ENCODE data around the gene NETO2.
"Not testable (repeated sequence)": the region's sequence is repeated elsewhere in the genome, so short reads cannot be mapped to it uniquely, and the experiment has no call there.

NETO2 gene, protein sequence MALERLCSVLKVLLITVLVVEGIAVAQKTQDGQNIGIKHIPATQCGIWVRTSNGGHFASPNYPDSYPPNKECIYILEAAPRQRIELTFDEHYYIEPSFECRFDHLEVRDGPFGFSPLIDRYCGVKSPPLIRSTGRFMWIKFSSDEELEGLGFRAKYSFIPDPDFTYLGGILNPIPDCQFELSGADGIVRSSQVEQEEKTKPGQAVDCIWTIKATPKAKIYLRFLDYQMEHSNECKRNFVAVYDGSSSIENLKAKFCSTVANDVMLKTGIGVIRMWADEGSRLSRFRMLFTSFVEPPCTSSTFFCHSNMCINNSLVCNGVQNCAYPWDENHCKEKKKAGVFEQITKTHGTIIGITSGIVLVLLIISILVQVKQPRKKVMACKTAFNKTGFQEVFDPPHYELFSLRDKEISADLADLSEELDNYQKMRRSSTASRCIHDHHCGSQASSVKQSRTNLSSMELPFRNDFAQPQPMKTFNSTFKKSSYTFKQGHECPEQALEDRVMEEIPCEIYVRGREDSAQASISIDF

DNA sequence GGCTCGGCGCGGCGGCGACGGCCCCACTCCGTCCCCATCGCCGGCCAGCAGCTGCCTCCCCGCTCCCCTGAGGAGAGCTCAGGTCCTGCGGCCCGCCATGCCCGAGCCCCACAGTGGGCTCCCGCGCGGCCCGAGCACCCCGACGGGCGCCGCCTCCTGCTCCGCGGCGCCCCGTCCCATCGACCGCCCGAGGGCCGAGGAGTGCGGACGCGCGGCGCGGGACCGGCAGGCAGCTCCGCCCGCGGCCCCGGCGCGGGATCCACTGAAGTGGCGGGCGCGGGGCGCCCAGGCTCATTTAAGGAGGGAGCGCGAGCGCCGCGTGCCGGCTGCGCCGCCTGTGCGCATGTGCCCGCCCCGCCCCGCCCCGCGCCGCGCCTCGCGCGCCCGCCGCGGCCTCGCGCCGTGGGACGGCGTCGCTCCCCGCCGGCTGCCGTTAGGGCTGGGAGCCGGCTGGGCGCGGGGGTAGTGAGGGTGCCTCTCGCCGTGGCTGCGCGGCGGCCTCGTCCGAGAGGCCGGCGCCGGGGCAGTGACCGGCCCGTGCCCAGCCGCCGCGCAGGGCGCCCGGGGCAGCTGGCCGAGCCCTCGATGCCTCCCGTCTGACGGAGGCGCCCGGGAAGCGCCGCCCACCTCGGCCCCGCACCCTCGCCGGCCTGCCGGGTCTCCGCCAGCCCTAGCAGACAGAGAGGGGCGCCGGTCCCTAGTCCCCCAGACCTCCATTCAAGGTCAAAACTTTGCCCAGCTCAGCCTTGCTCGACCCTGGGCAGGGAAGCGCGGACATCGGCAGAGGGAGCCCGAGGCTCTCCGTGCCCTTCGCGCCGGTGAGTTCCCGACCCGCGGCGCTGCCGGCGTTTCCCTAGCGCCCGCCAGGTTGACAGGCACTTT, at the start of gene NETO2:
TSS of gene NETO2 (minus strand) at position 269 of the 882 bp plus-strand sequence. CDS start 333 bp downstream, outside the sequence.
- DNase-seq (ENCODE audit: low spot score), result peak; percentile 49

DNA sequence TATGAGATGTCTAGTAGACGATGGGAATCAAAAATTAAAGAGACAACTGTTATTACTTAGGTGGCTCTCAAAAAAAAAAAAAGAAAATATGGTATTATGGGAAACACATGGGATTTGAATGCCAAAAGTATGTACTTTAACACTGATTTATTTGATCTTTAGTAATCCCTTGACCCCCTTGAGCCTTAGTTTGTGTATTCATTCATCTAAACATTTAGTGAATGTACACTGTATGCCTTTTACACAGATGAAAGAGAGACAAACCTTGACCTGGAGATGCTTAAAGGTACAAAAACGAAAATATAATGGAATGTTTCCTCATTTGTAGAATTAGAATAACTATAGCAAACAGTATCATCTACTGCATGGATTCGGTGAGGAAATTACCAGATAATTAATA, 38.6 kb upstream of the NETO2 start:
- DNase-seq (ENCODE audit: low spot score), result no peak

DNA sequence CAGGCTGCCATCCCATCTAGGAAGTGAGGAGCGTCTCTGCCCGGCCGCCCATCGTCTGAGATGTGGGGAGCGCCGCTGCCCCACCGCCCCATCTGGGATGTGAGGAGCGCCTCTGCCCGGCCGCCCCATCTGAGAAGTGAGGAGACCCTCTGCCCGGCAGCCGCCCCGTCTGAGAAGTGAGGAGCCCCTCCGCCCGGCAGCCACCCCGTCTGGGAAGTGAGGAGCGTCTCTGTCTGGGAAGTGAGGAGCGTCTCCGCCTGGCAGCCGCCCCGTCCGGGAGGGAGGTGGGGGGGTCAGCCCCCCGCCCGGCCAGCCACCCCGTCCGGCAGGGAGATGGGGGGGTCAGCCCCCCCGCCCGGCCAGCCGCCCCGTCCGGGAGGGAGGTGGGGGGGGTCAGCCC, 37.3 kb upstream of the NETO2 start:
- DNase-seq (ENCODE audit: low spot score), result not testable (repeated sequence)

DNA sequence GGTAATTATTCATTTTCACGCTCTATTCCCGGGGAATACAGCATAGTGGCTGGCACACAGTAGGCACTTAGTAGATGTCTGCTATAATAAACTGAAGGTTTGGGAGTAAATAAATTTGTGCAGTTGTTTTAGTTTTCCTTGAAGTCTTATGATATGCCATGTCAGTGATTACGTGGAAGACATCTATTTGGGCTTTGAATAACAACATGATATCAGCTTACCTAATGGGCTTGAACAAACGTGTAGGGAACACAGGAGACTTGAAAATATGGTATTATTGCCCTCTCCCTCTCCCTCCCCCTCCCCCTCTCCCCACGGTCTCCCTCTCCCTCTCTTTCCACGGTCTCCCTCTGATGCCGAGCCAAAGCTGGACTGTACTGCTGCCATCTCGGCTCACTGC, 36.3 kb upstream of the NETO2 start:
- DNase-seq (ENCODE audit: low spot score), result no peak

DNA sequence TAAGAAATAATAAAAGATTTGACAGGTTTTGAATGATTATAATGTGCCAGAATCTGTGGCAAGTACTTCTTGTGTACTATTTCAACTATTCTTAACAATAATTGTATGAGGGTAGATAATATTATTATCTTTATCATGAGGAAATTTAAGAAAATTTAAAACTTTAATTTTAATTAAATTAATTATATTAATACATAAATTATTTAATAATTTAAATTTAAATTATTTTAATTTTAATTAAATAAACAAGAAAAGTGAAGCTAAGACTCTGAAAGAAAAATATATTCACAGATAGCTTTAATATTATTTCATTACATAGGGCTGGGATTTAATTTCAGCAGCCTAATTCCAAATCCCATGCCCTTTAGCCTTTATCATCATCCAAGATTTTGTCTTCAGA, 31.4 kb upstream of the NETO2 start:
- no peak for DNase-seq (ENCODE audit: low spot score)

DNA sequence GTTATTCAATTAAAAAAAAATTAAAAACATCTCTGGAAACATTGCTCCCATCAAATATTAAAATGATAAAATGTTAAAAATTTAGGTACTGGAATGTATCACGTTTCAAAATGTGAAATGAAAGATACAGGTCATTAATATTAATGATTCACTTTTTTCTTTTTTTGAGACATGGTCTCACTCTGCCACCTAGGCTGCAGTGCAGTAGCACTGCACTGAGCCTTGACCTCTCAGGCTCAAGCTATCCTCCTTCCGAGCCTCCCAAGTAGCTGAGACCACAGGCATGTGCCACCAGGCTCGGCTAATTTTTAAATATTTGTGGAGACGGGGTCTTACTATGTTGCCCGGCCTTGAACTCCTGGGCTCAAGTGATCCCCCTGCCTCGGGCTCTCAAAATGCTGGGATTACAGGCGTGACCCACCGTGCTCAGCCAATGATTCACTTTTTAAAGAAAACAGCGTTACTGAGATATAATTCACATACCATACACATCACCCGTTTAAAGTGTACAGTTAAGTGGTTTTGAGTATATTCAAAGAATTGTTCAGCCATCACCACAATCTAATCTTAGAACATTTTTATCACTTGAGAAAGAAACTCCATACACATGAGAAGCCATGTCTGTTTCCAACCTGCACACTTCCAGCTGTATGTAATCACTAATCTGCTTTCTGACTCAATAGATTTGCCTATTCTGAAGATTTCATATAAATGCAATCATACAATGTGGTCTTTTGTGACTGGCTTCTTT, 19.1 kb upstream of the NETO2 start:
- DNase-seq (ENCODE audit: low spot score), result no peak

DNA sequence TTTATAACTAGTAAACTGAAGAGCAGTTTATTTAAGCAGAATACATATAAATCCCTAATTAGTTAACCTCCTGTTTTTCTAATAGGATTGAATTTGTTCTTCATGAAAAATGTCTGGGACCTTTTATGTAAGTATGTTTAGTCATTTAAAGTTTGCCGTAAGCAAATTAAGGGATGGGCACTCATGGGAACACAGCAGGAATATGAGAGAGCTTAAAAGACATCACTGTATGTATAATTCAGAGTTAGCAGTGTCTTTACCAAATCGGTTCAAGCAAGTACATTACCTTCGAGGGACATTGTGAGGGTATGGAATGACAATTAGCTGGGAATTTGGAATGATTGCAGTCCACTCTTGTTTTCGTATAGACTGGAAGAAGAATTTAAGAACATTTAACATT, 17.7 kb upstream of the NETO2 start:
- no peak for DNase-seq (ENCODE audit: low spot score)

DNA sequence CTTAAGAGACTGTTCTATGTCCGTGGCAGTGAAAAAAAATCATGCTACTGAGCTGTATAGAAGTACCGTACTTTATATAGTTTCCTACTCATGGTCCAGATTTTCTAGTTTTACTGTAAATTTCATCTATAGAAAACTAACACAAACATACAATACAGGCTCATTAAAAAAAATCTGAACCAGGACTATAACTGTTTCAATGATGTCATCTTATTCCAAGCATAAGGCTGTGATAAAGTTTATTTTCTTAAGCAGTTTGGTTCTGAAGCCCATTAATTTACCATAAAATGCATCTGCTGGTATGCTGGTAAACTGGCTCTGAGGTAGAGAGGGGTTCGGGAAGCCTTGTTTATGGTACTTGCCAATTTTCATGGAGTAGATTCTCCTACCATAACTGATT, 16.7 kb upstream of the NETO2 start:
- no peak for DNase-seq (ENCODE audit: low spot score)

DNA sequence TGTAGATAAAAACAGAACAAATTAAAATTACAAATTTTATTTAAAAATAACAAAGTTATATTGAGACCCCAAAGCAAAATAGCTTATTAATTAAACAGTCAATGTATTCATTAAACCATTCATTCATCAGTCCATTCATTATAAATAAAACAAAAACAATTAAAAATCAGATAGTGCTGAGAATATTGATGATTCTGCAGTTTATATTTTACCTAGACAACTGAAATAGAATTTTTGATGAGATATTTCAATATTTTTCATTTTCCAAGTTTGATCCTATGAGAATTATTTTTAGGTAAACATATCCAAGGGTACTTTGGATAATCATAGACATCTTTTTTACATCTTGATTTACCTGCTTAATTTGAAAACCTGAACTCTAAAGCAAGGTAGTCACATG, 15.2 kb upstream of the NETO2 start:
- no peak for DNase-seq (ENCODE audit: low spot score)

DNA sequence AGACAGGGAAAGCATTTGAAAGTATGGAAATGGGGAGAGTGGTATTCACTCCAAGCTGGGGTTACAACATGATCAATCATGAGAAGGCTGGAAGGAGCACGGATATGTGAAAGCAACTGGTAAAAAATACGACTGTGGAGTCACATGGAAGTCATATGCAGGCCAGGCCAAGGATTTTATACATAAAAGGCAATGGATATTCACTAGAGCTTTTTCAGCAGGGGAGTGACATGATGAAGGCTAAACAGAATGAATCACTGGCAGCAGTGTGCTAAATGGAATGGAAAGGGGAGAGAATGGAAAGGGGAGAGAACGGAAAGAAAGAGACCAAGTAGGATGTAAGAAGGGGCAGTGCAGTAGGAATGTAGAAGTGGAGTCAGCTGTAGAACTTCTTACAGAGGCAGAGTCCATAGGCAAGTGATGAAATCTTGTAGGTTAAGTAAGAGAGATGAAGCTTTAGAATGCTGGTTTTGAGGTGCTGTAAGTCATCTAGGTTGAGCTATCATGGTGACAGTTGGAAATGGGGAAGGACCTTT, 13.0 kb upstream of the NETO2 start:
- DNase-seq (ENCODE audit: low spot score), result no peak

DNA sequence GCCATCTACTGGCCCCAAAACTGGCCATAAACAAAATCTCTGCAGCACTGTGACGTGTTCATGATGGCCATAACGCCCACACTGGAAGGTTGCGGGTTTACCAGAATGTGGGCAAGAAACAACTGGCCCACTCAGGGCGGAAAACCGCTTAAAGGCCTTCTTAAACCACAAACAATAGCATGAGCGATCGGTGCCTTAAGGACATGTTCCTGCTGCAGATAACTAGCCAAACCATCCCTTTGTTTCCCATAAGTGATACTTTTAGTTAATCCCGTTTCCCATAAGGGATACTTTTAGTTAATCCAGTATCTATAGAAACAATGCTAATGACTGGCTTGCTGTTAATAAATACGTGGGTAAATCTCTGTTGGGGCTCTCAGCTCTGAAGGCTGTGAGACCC, 8.8 kb upstream of the NETO2 start:
- DNase-seq (ENCODE audit: low spot score), result not testable (repeated sequence)

DNA sequence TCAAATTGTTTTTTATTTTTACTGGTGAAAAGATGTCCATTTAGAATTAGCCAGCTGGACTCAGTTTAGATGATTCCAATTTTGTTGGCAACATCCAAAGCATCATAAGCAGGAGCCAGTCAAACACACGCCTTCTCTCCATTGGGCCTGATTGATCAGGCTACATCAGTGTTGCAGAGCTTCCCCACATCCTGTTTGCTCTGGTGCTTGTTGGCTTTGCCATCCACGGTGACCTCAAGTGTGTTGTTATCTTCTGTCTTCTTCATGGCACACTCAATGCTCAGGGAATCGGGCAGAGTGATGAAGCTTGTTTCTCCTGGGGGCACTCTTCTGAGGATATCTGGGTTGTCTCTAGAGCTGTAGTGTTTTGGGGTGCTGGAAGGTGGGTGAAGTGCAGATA, 6.3 kb upstream of the NETO2 start:
- no peak for DNase-seq (ENCODE audit: low spot score)

DNA sequence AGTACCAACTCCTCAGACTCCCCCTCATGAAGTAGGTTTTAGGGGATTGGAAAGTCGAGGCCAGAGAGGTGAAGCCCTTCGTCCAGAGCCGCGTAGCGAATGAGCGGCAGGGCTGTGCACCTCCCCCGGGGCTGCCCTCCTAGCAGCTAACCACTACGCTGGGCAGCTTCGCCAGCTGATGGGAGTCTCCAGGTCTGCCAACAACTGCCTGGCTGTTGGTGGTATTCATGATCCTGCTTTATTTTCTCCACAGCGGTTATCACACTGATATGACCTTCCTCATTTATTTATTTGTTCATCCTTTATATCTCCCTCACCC, 773 bp upstream of the NETO2 start:
- DNase-seq (ENCODE audit: low spot score), result no peak

DNA sequence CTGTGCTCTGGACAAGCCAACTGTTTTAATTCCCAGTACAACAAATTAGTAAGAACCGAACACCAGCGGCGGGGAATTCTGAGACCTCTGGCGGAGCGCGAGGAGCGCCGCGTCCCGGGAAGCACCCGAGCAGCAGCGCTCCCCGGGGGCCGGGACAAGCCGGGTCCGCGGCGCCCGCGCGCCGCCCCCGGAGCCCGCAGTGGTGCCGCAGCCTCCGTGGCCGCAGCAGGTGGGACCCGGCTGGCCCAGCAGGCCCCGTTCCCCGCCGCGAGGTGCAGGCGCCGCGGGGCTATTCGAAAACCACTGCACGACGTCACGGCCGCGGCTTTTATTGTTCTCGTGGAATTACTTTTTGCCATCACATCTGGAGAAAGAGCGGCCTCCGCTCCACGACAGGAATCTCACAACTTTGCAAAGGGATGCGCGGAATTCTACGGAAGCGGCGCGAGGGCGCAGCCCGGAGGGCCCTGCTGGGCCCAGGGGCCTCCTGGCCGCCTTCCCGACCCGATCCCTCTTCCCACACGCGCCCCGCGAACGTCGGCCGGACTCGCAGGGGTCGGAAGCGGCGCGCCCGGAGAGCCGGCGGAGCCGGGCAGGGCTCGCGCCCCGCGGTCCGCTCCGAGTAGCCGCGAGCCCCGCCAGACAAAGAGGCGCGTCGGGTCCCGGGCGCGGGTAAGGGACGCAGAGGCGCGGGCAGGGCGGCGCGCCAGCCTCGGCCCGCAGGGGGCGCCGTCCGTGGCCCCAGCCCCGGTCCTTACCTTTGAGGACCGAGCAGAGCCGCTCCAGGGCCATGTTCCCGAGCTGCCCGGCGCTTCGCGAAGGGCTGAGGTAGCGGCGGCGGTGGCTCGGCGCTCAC, 696 bp downstream of the NETO2 start:
- peak; percentile 48 for DNase-seq (ENCODE audit: low spot score)

DNA sequence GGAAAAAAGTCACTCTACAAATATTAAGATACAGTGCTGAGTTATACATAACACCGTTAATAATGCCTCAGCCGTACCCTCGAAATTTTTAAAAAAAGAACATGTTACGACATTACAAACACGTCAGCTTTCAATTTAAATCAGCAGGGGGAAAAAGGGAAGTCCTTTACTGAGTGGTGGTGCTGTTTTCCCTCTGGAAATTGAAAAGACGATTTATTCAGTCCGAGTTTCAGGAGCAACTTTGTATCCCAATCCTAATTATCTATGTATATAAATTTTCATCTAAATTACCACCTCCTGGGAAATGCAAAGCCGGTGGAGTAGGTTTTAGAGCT, 1.3 kb downstream of the NETO2 start:
- DNase-seq (ENCODE audit: low spot score), result no peak

DNA sequence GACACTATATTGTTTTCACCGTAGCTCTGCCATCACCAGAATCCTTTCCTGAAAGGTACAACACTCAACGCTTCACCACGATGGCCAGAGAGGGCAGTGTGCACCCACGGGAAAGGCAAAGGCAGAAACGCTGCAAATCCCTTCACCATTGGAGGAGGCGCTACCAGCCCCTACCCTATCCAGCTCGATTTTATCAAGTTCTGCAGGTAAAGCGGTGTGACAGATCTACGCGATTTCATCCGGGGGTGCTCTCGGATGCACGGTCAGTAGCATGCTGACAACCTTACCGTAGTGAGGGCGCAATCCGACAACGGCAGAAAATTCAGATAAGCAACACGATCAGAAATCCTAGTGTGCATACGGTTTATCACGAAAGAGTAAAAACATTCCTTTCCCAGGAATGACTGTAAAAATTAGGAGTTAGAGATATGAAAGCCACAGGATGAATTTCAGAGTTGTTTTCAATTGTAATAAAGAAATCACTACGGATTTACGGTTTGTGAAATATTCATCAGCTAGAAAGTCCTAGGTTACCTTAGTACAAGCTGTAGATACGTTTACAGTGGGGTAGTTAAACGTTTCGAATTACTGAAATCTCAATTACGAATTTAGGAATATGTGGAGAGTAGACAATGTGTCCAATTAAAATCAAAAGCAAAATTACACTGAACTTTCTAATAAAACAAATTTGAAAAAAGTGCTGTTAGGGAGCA, 1.8 kb downstream of the NETO2 start:
- DNase-seq (ENCODE audit: low spot score), result peak; percentile 84

DNA sequence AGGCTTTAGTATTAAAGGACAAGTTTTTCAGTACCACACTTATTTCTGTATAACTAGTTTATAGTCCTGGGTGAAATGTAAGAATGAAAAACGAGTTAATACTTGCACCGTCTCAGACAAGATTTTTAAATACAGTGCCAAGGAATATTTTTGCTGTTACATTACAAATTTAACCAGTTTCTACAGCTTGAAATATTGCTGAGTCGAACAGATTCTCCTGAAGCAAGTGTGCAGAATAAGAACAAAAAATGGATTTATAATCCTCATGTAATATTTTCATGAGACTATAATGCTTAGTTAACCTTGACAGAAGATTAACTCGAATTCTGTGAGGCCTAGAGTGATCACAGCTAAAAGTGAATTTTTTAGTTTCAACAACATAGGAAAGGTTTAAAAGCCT, 3.1 kb downstream of the NETO2 start:
- no peak for DNase-seq (ENCODE audit: low spot score)

DNA sequence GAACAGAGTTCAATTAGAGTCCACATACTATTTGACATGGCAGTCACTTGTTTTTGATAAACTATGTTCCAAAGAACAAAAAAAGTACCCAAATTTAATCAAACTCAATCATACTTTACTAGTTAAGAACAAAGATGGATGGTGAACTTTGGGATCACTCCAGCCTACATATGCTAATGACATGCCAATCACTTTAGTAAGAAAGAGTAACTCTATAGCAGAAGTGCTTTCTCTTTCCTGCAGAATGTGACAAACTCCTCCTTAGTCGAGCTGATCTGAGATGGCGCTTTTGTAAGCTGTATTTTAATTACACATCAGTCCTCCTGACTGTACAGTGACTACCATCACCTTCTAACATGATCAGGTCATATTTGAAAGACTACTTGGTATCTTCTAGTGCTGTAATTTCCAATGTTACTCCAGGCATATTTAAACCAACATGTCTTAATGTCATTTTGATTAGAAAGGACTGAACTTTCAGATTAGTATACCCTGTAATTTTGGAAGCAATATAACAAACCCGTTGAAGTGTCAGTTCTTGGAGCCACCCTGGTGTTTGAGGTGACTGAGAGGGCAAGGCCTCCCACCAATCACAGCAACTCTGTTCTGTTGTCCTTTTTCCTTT, 4.1 kb downstream of the NETO2 start:
- DNase-seq (ENCODE audit: low spot score), result no peak

DNA sequence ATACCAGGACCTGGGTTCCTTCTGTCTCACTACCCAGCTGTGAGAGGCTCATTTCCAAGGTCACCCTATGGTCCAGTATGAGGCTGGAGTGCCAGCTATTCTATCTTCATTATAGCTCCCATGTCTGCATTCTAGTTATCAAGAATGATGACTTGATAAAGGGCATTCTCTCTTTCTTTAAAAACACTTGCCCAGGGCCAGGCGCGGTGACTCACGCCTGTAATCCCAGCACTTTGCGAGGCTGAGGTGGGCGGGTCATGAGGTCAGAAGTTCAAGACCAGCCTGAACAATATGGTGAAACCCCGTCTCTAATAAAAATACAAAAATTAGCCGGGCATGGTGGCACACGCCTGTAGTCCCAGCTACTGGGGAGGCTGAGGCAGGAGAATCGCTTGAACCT, 5.8 kb downstream of the NETO2 start:
- not testable (repeated sequence) for DNase-seq (ENCODE audit: low spot score)
